Activated CD8-positive, alpha-beta memory T cell treated with anti-CD3 and anti-CD28 coated beads, Interleukin-2, amount 50 U/mL, for 24 hours (primary cell): ENCODE data around the gene VRK1.
"Not testable (repeated sequence)": the region's sequence is repeated elsewhere in the genome, so short reads cannot be mapped to it uniquely, and the experiment has no call there.

Source experiments
- DNase-seq: peaks from one replicate; pipeline ENCODE4 v3.0.0-alpha.2; 2020; ENCODE audit errors: extremely low read depth

VRK1 gene

DNA sequence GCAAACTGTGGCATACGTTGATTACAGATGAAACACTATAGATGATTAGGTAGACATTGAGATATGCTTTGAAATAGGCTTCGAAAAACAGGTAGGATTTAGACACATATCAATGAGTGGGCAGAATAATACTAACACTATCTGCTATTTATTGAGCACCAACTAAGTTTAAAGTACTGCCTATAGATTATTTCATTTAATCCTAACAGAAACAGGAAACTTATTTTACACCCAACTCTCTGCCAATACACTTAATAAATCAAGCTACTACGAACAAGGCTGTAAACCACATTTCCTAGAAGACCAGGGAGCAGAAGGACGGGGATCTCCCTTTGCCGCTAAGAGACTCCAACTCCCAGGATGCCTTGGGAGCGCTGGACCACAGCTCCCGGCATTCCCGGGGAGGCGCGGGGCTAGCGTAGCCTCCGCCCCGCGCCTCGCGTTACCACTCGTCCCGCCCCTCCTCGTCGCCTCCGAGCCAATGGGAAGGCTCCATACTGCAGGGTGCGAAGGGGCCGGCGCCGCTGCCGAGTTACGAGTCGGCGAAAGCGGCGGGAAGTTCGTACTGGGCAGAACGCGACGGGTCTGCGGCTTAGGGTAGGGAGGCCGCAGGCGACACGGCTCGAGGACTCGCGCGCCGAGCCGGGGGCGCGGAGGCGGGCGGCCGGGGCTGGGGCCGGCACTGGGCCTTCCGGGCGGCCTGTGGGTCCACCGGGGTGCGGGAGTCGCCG is at the start of gene VRK1:
VRK1 (plus strand) TSS at position 532 of the 731 bp plus-strand sequence. CDS start 36,090 bp downstream, outside the sequence.
- peak; percentile 85 for DNase-seq

GRCh38 chr14:96747608-96748007 is 49.6 kb upstream of the VRK1 start:
- DNase-seq: no peak

- DNase-seq: no peak
Measured at GRCh38 chr14:96748362-96748761, 48.8 kb upstream of the VRK1 start.

DNA sequence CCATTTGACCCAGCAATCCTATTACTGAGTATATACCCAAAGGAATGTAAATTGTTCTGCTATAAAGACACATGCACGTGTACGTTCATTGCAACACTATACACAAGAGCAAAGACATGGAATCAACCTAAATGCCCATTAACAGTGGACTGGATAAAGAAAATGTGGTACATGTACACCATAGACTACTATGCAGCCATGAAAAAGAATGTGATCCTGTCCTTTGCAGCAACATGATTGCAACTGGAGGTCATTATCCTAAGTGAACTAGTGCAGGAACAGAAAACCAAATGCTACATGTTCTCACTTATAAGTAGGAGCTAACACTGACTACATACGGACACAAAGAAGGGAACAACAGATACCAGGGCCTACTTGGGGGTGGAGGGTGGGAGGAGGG is 45.7 kb upstream of the VRK1 start:
- no peak for DNase-seq

DNA sequence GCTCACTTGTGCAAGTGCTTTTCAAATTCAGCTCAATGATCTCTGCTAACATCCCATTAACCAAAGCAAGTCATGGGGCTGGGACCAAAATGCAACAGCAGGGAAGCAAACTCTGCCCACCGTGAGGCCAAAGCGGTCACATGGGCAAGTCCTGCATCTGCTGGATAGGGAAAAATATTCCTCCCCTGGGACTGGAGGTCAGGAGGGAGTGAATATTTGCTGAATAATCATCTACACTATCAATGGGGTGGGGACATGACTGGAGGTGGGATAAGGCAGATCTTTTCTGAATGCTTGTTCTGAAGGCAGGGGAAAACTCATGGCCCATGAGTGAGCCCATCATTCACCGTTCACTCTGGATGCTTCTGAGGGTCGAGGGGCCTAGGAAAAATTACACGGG is 45.1 kb upstream of the VRK1 start:
- no peak for DNase-seq

- DNase-seq: no peak
Measured at GRCh38 chr14:96752594-96752993, 44.6 kb upstream of the VRK1 start.

GRCh38 chr14:96754162-96754844 is 42.9 kb upstream of the VRK1 start:
- DNase-seq: no peak

DNA sequence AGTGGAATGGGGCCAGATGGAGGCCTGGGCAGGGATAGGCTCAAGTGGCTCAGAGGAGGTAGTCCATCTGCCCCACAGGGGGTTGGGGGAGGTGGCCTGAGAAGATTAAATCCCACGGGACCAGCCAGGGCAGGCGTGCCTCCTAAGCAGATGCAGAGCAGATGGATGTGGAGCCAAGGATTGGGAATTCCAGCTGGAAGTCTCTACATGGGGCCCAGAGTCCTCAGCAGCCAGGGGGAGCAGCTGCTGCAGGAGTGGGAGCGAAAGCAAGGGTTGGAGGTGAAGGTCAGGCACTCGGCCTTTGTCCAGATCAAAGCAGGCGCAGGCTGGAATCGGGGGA is 42.4 kb upstream of the VRK1 start:
- no peak for DNase-seq

DNA sequence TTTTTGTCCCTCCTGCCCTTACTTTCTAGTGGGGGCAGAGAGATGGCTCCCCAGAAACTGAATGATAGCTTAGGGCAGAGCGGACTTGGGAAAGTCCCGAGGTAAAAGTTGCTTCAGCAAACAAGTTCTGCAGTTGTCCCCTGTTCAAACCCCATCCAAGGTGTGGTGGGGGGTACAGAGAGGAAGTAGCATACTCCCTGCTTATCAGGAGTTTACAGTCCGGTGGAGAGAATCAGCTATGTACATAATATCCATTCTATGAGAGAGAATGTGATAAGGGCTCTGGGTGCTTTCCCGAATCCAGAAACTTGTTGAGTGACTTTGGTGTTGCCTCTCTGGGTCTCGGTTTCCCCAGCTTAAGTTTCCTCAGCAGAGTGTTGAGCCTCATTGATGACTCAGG is 40.4 kb upstream of the VRK1 start:
- no peak for DNase-seq

- no peak for DNase-seq
Measured at GRCh38 chr14:96757456-96757855, 39.7 kb upstream of the VRK1 start.

- DNase-seq: no peak
Measured at GRCh38 chr14:96761066-96761465, 36.1 kb upstream of the VRK1 start.

DNA sequence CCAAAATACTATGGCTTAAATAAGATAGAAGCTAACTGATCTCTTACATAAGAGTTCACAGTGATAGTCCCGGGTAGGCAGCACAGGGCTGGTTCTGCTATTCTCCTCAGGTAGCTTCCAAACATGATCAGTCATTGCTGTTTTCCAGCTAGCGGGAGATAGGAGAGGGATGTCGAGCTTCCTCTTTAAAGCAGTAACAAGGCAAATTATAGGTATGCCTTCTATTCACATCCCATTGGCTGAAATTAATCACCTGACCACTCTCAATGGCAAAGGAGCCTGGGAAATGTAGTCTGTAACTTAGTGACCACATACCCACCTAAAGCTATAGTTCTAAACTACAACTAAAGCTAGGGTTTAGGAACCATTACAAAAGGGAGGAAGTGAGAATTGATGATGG is 34.5 kb upstream of the VRK1 start:
- no peak for DNase-seq

DNA sequence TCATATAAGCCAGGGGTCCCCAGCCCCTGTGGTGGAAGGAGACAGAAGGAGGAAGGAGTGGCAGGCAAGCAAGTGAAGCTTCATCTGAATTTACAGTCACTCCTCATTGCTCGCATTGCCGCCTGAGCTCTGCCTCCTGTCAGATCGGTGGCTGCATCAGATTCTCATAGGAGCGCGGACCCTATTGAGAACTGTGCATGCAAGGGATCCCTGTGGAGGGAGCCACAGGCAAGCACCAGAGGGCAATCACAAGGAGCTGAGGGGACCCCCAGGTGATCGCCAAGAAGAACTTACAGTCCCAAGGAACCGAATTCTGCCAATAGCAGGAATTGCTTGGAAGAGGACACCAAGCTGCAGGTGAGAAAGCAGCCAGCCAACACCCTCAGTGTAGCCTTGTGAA is 33.2 kb upstream of the VRK1 start:
- DNase-seq: no peak

GRCh38 chr14:96765205-96765604 is 32.0 kb upstream of the VRK1 start:
- not testable (repeated sequence) for DNase-seq

- no peak for DNase-seq
Measured at GRCh38 chr14:96772929-96773328, 24.3 kb upstream of the VRK1 start.

- no peak for DNase-seq
Measured at GRCh38 chr14:96776791-96777190, 20.4 kb upstream of the VRK1 start.

- no peak for DNase-seq
Measured at GRCh38 chr14:96780500-96780899, 16.7 kb upstream of the VRK1 start.

GRCh38 chr14:96781371-96781770 is 15.8 kb upstream of the VRK1 start:
- no peak for DNase-seq

DNA sequence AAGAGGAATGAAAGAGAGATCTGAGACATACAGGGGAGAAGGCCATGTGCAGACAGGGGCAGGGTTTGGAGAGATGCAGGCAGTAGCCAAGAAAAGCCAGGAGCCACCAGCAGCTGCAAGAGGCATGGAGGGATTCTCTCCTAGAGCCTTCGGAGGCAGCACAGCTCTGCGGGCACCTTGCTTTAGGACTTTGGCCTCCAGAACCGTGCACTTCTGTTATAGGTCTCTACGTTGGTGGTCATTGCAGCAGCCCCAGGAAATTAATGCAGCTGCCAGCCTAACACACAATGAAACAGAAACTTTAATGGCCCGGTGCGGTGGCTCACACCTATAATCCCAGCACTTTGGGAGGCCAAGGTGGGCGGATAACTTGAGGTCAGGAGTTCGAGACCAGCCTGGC is 14.7 kb upstream of the VRK1 start:
- no peak for DNase-seq

DNA sequence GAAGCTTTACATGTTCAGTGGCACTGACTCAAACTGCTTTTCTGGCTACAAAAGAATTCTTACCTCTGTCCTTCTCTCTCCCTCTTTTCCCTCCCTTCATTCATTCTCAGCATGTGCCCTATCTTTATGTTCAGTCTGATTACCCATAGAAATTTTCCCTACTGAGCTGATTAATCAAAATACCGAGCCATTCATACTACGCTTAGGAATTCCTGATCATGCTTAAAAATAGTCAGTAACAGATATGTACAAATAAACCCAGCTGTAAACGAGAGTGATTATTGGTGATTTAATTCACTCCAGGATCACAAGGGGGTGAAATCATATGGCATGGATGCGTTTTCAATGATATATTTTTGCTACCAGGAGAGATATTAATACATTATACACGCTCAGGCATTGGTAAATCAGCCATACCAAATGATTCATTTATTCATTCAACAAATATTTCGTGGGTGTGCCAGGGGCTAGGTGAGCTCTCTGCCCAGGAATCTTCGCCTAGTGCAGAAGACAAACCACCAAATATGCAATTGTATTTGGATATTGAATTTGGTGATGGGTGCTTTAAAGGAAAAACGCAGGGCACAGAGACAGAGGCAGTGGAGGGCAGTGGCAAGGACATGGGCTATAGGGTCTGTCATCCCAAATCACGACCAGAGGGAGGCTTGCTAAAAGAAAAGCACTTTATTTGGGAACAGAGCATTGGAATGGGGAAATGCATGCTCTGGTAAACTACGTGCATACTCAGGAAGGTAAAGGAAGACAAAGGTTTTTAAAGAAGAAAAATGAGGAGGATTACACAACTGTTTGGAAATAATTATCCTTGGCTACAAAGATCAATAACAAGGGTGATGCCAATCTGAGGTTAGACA is 13.9 kb upstream of the VRK1 start:
- no peak for DNase-seq

GRCh38 chr14:96783915-96784224 is 13.3 kb upstream of the VRK1 start:
- DNase-seq: no peak

GRCh38 chr14:96790186-96790585 is 7.0 kb upstream of the VRK1 start:
- DNase-seq: no peak

DNA sequence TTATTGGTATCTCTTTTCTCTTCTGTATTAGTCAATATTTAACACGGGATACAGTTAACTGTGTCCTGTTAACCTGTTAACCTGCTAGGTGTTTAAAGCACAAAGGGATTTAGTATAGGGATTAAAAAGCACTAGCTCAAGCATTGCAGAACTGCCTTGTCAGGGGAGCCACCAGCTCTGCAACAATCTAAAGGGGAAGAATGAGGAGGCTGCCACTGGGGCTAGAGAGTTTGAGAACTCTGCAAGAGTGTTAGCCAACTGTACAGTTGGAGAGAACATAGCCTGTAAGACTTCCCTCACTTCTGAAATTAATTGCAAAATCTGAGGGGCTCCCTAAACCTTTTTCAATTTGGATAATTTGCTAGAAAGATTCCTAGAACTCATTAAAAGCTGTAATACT is 6.5 kb upstream of the VRK1 start:
- DNase-seq: no peak
